CD4-positive, alpha-beta T cell treated with Interleukin-15 for 4 hours (primary cell): ENCODE measurements around the gene OSTF1.
A peak's percentile ranks its signal among the peaks of the same experiment; 100 is the strongest.

Experiments
- DNase-seq: peaks from one replicate; pipeline ENCODE4 v3.0.0-alpha.2; 2020; ENCODE audit warnings: low spot score

Gene OSTF1

GRCh38 chr9:75085640-75086039, 2.7 kb upstream of the OSTF1 start:
- DNase-seq, result no peak

- DNase-seq, result no peak
Measured at GRCh38 chr9:75086541-75087288, 1.6 kb upstream of the OSTF1 start.

- peak; percentile 38 for DNase-seq
Measured at GRCh38 chr9:75087289-75087823, 958 bp upstream of the OSTF1 start.

GRCh38 chr9:75088646-75089372, 495 bp downstream of the OSTF1 start:
- DNase-seq, result no peak

GRCh38 chr9:75089373-75089766, 1.1 kb downstream of the OSTF1 start:
- no peak for DNase-seq

- DNase-seq, result no peak
Measured at GRCh38 chr9:75090579-75090978, 2.3 kb downstream of the OSTF1 start.

- DNase-seq, result no peak
Measured at GRCh38 chr9:75092766-75093165, 4.5 kb downstream of the OSTF1 start.

GRCh38 chr9:75096796-75097195, 8.5 kb downstream of the OSTF1 start:
- no peak for DNase-seq

GRCh38 chr9:75101004-75101588, 12.8 kb downstream of the OSTF1 start:
- DNase-seq, result no peak

GRCh38 chr9:75102177-75102790, 14.0 kb downstream of the OSTF1 start:
- no peak for DNase-seq

GRCh38 chr9:75104607-75105006, 16.3 kb downstream of the OSTF1 start:
- DNase-seq, result no peak

GRCh38 chr9:75105019-75105540, 16.8 kb downstream of the OSTF1 start:
- no peak for DNase-seq

GRCh38 chr9:75105841-75106240, 17.5 kb downstream of the OSTF1 start:
- no peak for DNase-seq

- no peak for DNase-seq
Measured at GRCh38 chr9:75106857-75107256, 18.5 kb downstream of the OSTF1 start.

GRCh38 chr9:75108571-75108970, 20.3 kb downstream of the OSTF1 start:
- DNase-seq, result no peak

- no peak for DNase-seq
Measured at GRCh38 chr9:75109210-75109839, 21.0 kb downstream of the OSTF1 start.

- DNase-seq, result no peak
Measured at GRCh38 chr9:75111019-75111622, 22.8 kb downstream of the OSTF1 start.

GRCh38 chr9:75112789-75113188, 24.5 kb downstream of the OSTF1 start:
- DNase-seq, result no peak

GRCh38 chr9:75116306-75116705, 28.0 kb downstream of the OSTF1 start:
- no peak for DNase-seq

GRCh38 chr9:75117564-75117963, 29.2 kb downstream of the OSTF1 start:
- no peak for DNase-seq

- no peak for DNase-seq
Measured at GRCh38 chr9:75120686-75121085, 32.4 kb downstream of the OSTF1 start.
